GM23248 (cell line): Measurements from ENCODE around the gene CCDC88C. TPM values are rescaled to one million over a fixed set of nuclear protein-coding genes. Genes with fewer than 3 reads are reported as not detected.
A peak's percentile ranks its signal among the peaks of the same experiment; 100 is the strongest.

Source experiments
- DNase-seq: peaks from one replicate; pipeline ENCODE4 v3.0.0-alpha.2; 2015
- H2AFZ ChIP-seq: fragments of 200-600 bp; sonication (generic); 2 replicates; pipeline ENCODE4 v1.6.1; 2016; ENCODE audit warnings: antibody characterized with exemption
- H3F3A ChIP-seq: fragments of 200-600 bp; sonication (generic); 2 replicates; pipeline ENCODE4 v1.6.1; 2016; ENCODE audit warnings: mild to moderate bottlenecking, antibody characterized with exemption, mixed run types; ENCODE audit not compliant: insufficient read depth
- H3K27ac ChIP-seq: fragments of 200-600 bp; sonication (generic); 2 replicates; pipeline ENCODE4 v1.5.1; 2016; ENCODE audit warnings: mild to moderate bottlenecking
- H3K27me3 ChIP-seq: fragments of 200-600 bp; sonication (generic); replicated peaks from 2 replicates; pipeline ENCODE4 v1.6.1; 2016; ENCODE audit warnings: mild to moderate bottlenecking; ENCODE audit not compliant: insufficient read depth
- H3K36me3 ChIP-seq: fragments of 200-600 bp; sonication (generic); 2 replicates; pipeline ENCODE4 v1.6.1; 2016; ENCODE audit warnings: low read depth, mild to moderate bottlenecking
- H3K4me1 ChIP-seq: fragments of 200-600 bp; sonication (generic); 2 replicates; pipeline ENCODE4 v1.6.1; 2016; ENCODE audit warnings: mild to moderate bottlenecking; ENCODE audit not compliant: insufficient read depth
- H3K4me2 ChIP-seq: fragments of 200-600 bp; sonication (generic); one replicate; pipeline ENCODE4 v1.6.1; 2016; ENCODE audit warnings: mild to moderate bottlenecking; ENCODE audit not compliant: unreplicated experiment
- H3K4me3 ChIP-seq: fragments of 200-600 bp; sonication (generic); 2 replicates; pipeline ENCODE4 v1.5.1; 2016; ENCODE audit warnings: mild to moderate bottlenecking
- H3K79me2 ChIP-seq: fragments of 200-600 bp; sonication (generic); 2 replicates; pipeline ENCODE4 v1.6.1; 2016; ENCODE audit warnings: mild to moderate bottlenecking; ENCODE audit not compliant: insufficient read depth
- H3K9ac ChIP-seq: fragments of 200-600 bp; sonication (generic); 2 replicates; pipeline ENCODE4 v1.6.1; 2016; ENCODE audit warnings: mild to moderate bottlenecking
- H3K9me2 ChIP-seq: fragments of 200-600 bp; sonication (generic); 2 replicates; pipeline ENCODE4 v1.6.1; 2016; ENCODE audit warnings: mixed run types, mild to moderate bottlenecking, moderate library complexity; ENCODE audit not compliant: insufficient read depth
- H3K9me3 ChIP-seq: fragments of 200-600 bp; sonication (generic); one replicate; pipeline ENCODE4 v1.6.1; 2017; ENCODE audit warnings: low read depth
- H4K20me1 ChIP-seq: fragments of 200-600 bp; sonication (generic); 2 replicates; pipeline ENCODE4 v1.6.0; 2016; ENCODE audit not compliant: insufficient read depth
- EZH2 ChIP-seq: fragments of 200-600 bp; sonication (generic); IDR thresholded peaks from 2 replicates; pipeline ENCODE4 v1.6.1; 2018; ENCODE audit warnings: antibody characterized with exemption, mild to moderate bottlenecking; ENCODE audit not compliant: insufficient read depth, poor library complexity, severe bottlenecking
- EZH2phosphoT487 ChIP-seq: fragments of 200-600 bp; sonication (generic); IDR thresholded peaks from 2 replicates; pipeline ENCODE4 v1.6.1; 2018; ENCODE audit warnings: antibody characterized with exemption, moderate library complexity, mild to moderate bottlenecking, low read depth; ENCODE audit not compliant: insufficient read depth
- whole genome bisulfite sequencing, 2 experiments: methylation state at CpG; one replicate each; pipeline ENCODE4 v1.1.6; 2015 to 2017; ENCODE audit warnings: low lambda C conversion rate in 2 of 2, low coverage in 1 of 2; ENCODE audit errors: missing lambda C conversion rate in 2 of 2; 5-methylcytosine and 5-hydroxymethylcytosine counted together
- in situ Hi-C: fragments of 300-500 bp; cut with MboI; formaldehyde crosslinking; loops from 2 replicates; pipeline ENCODE4 v1.15.0; 2020
- polyA plus RNA-seq: library from polyadenylated mRNA; unstranded; fragments of >200 nt; fragmentation: Nextera tagmentation; extraction: Ambion mirVana; gene quantifications from 2 replicates; pipeline ENCODE4 v1.2.1, GENCODE V29; 2016
- total RNA-seq: library from RNA; depleted of rRNA; stranded (reverse); fragments of >200 nt; shearing (Covaris generic); gene quantifications from 2 replicates; pipeline ENCODE4 v1.2.3, GENCODE V29; 2014

The CCDC88C gene
- total and polyA plus RNA-seq, 2 experiments from 2014 or later: not detected

GRCh38 chr14:91418387-91419043 is 895 bp upstream of the CCDC88C start:
- Histone ChIP-seq H3K36me3 (no peaks in the 10 kb centered on the region), H3K9ac (no peak overlapping the region), H3K9me2 (no peaks in the 10 kb centered on the region), H2AFZ (peak overlapping the region; percentile 78), H3K27ac (no peak overlapping the region), H3K4me2 (peak overlapping the region; percentile 78), H3K4me1 (no peaks in the 10 kb centered on the region), H3K79me2 (no peaks in the 10 kb centered on the region), H3K4me3 (peak overlapping the region; percentile 63), H3F3A (0 out of 2 replicates have a peak, but pooled peaks cover 6% of the 10 kb centered on the region), H3K27me3 (peaks cover 31% of the 10 kb centered on the region), H3K9me3 (no peaks in the 10 kb centered on the region), H4K20me1 (no peaks in the 10 kb centered on the region)
- WGBS, 2 experiments: 7% methylated on average over 37 to 42 of the region's 42 CpGs
- DNase-seq: peak; percentile 59
- in situ Hi-C loops: no loop called here
- peak; percentile 56 for TF ChIP-seq EZH2
- 0 out of 2 replicates have a peak, but pooled peaks have one; percentile 54 for TF ChIP-seq EZH2phosphoT487

DNA sequence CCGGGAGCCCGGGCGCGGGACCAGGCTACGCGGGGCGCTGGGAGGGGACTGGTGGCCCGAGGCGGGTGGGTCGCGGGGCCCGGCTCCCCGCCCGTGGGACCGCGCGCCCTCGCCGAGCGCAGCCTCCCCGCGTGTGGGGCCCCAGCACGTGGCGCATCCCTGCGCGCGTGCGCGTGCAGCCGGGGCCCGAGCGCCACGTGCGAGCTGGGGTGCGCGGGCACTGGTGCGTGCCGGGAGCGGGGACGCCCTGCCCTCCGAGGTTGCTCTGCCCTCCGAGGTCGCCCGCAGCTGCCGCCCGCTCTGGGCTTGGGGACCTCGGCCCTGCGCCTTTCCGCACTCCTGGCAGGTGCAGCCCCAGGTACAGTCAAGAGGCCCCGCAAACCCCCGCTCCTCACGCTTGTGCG is 365 bp upstream of the CCDC88C start:
- 7 to 8% methylated on average over 17 to 24 of the region's 53 CpGs for WGBS, 2 experiments
- Histone ChIP-seq H3K9me3 (no peaks in the 10 kb centered on the region), H3K9ac (no peak overlapping the region), H3K36me3 (no peaks in the 10 kb centered on the region), H3F3A (0 out of 2 replicates have a peak, but pooled peaks cover 6% of the 10 kb centered on the region), H3K9me2 (no peaks in the 10 kb centered on the region), H3K79me2 (no peaks in the 10 kb centered on the region), H3K27me3 (peaks cover 31% of the 10 kb centered on the region), H2AFZ (peak overlapping the region; percentile 78), H3K4me3 (peak overlapping the region; percentile 63), H4K20me1 (no peaks in the 10 kb centered on the region), H3K4me1 (no peaks in the 10 kb centered on the region), H3K4me2 (peak overlapping the region; percentile 78), H3K27ac (no peak overlapping the region)
- in situ Hi-C loops: no loop called here
- TF ChIP-seq EZH2phosphoT487 (no peak), EZH2 (no peak)
- peak; percentile 45 for DNase-seq

- WGBS, 2 experiments: 50 to 55% methylated on average over 18 to 19 of the region's 19 CpGs
- Histone ChIP-seq H3K9me2 (no peaks in the 10 kb centered on the region), H3K4me3 (no peak overlapping the region; the same call in 1 of the 2 replicates), H3K9me3 (no peaks in the 10 kb centered on the region), H2AFZ (no peak overlapping the region), H3F3A (0 out of 2 replicates have a peak, but pooled peaks cover 6% of the 10 kb centered on the region), H3K79me2 (no peaks in the 10 kb centered on the region), H3K4me2 (no peak overlapping the region), H3K36me3 (no peaks in the 10 kb centered on the region), H3K9ac (no peak overlapping the region), H3K4me1 (no peaks in the 10 kb centered on the region), H3K27ac (no peak overlapping the region), H3K27me3 (peaks cover 38% of the 10 kb centered on the region), H4K20me1 (no peaks in the 10 kb centered on the region)
- no peak for DNase-seq
- no peak for TF ChIP-seq EZH2
- in situ Hi-C loops: no loop called here
These were observed 888 bp downstream of the CCDC88C start for GRCh38 chr14:91416744-91417119.

- H3K4me2 ChIP-seq: no peak overlapping the region
These were observed 1.6 kb downstream of the CCDC88C start for GRCh38 chr14:91415794-91416743.

More at GRCh38 chr14:91415794-91416743, 1.6 kb downstream of the CCDC88C start:
- Histone ChIP-seq H3K79me2 (no peaks in the 10 kb centered on the region), H3K9me3 (no peaks in the 10 kb centered on the region), H3K4me1 (no peaks in the 10 kb centered on the region), H2AFZ (no peak overlapping the region), H3F3A (0 out of 2 replicates have a peak, but pooled peaks cover 6% of the 10 kb centered on the region), H3K9ac (no peak overlapping the region), H3K27ac (no peak overlapping the region), H4K20me1 (no peaks in the 10 kb centered on the region), H3K4me3 (no peak overlapping the region), H3K9me2 (no peaks in the 10 kb centered on the region), H3K36me3 (no peaks in the 10 kb centered on the region), H3K27me3 (peaks cover 38% of the 10 kb centered on the region)
- WGBS, 2 experiments: 78 to 82% methylated on average over 18 of the region's 18 CpGs
- TF ChIP-seq EZH2 (no peak), EZH2phosphoT487 (no peak)
- in situ Hi-C loops: no loop called here
- DNase-seq: no peak
